LoVo (cell line): ENCODE results near the gene SERPINA7.
"Not testable (repeated sequence)": the region's sequence is repeated elsewhere in the genome, so short reads cannot be mapped to it uniquely, and the experiment has no call there.

Source experiments
- DNase-seq: peaks from one replicate; pipeline ENCODE4 v3.0.0-alpha.2; 2016; ENCODE audit warnings: low spot score

Gene SERPINA7, protein sequence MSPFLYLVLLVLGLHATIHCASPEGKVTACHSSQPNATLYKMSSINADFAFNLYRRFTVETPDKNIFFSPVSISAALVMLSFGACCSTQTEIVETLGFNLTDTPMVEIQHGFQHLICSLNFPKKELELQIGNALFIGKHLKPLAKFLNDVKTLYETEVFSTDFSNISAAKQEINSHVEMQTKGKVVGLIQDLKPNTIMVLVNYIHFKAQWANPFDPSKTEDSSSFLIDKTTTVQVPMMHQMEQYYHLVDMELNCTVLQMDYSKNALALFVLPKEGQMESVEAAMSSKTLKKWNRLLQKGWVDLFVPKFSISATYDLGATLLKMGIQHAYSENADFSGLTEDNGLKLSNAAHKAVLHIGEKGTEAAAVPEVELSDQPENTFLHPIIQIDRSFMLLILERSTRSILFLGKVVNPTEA

DNA sequence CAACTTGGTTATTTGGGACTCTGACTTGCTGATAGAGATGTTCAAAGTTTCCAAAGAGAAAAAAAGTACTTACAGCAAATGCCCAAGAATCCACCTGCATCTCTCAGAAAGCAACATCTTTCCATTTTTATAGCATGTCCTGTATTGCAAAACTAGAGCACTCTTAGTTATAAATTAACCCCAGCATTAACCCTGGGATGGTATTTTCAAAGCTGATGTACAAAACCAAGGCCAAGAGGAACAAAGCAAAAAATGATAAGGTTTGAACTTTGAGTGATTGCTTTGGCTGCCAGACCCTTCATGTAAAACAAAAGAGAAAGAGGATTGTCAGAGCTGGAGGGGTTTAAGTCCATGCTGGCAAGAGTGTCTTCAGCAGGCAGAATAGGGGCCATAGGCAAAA lies at the start of gene SERPINA7:
Gene SERPINA7 (minus strand): TSS at position 103 of the 400 bp plus-strand sequence. CDS start 1,669 bp downstream, outside the sequence.
- no peak for DNase-seq

GRCh38 chrX:106069048-106069447 lies 30.5 kb upstream of the SERPINA7 start:
- no peak for DNase-seq

DNA sequence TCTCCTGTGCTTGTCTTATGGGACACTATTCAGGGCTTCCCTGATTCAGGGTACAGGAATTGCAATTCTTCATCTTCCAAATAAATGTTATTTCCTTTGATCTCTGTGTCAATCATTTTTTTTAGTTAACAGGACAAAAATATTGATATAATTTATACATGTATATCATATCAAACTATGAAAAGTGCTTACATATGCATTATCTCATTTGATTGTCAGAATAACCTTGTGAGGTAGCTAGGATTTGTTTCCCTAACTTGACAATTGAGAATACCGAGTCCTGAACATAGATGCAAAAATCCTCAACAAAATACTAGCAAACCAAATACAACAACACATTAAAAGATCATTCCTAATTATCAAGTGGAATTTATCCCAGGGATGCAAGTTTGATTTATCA lies 11.5 kb upstream of the SERPINA7 start:
- no peak for DNase-seq

GRCh38 chrX:106042296-106042695 lies 3.8 kb upstream of the SERPINA7 start:
- DNase-seq: no peak

DNA sequence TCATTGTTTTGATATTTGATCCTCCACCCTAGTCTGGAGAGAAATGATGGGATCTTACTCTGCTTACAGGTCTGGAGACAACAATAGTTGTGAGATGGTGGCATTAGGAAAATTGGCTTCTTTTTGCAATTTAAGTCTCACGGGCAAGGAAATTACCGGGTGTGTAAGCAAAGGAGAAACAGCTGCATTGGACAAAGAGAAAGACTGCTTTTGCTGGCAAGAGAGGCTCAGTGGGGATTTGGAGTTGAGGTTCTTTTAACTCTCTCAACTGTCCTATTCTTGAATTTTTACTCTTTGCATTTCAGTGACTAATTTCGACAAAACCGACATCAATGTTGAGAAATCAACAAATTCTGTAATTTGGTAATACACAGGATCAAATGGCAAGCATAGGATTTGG lies 2.3 kb upstream of the SERPINA7 start:
- no peak for DNase-seq

GRCh38 chrX:106039920-106040319 lies 1.4 kb upstream of the SERPINA7 start:
- DNase-seq: no peak

- no peak for DNase-seq
Observed at GRCh38 chrX:106037835-106038473, 573 bp downstream of the SERPINA7 start.

- no peak for DNase-seq
Observed at GRCh38 chrX:106036716-106037115, 1.8 kb downstream of the SERPINA7 start.

- no peak for DNase-seq
Observed at GRCh38 chrX:106035064-106035463, 3.5 kb downstream of the SERPINA7 start.

GRCh38 chrX:106023947-106024346 lies 14.6 kb downstream of the SERPINA7 start:
- no peak for DNase-seq

- DNase-seq: no peak
Observed at GRCh38 chrX:106022238-106022637, 16.3 kb downstream of the SERPINA7 start.

DNA sequence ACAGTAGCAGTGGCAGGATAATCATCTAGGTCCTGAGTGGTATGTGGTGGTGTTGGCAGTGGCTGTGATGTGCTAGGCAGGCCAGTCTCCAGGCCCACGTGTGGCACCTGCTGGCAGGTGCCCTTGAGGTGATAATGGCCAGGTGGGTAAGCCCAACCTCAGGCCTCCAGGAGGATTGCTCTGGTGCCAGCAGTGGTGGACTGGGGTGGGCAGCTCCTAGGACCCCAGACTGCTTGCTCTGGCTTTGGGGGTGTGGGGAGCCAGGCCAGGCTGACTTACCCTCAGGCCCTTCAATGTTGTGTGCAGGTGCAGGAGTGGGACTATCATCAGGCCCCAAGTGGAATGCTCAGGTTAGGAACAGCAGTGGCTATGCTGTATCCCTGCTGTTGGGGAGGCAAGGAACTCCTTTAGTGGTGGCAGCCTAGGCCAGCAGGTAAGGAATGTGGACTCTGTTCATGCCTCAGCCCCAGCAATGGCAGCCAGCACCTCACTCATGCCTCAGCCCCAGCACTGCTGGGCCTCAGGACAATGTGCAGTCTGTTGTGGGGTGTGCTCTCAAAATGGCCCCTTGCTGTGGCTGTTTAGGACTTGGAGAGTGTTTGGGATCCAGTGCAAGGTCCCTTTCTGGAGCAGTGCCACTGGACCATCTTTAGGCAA lies 24.3 kb downstream of the SERPINA7 start:
- DNase-seq: no peak

DNA sequence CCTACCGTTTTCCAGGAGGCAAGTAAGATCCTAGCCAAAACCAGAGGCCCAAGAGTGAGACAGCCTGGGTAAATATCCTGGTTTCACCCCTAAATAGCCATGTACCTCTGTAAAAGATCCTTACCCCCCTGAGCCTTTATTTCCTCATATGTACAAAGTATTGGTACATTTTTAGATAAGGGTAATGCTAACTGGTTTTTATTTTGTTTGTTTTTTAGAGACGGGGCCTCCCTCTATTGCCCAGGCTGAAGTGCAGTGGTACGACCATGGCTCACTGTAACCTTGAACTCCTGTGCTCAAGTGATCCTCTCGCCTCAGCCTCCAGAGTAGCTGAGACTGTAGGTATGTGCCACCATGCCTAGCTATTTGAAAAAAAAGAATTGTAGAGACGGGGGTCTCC lies 29.4 kb downstream of the SERPINA7 start:
- DNase-seq: no peak

DNA sequence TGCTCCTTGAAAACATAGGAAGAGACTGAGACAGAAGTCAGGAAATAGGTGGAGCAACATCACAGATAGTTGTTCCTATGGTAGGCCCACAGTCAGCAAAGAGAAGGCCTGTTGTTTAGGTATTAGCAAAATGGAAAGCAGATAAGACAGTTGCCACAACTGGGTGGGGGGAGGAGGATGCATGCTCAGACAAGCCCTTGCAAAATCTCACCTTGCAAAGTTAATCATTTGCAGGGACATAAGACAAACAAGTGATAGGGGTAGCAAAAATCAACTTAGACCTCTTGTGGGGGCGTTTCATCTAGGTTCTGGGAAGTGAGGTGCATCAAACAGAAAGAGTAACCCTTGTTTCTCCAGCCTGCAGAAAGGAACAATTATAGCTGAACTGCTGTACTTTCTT lies 30.7 kb downstream of the SERPINA7 start:
- DNase-seq: no peak

DNA sequence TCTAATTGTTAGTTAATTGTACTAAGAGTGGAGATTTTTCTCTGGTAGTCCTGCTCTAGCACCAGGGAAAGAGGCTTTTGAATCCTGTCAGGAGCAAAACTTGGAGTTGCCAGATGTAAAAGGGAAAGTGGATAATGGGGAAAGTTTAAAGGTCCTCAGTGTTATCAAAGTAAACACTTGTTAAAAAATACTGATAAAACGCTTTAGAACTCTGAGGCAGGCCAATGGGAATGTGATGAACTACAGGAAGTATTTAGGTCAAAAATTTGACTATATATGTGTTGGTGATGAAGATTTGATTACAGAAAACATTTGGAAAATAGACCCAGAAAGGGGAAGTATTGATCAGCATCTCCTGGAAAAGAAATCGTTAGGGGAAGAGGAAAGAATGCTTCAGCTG lies 32.8 kb downstream of the SERPINA7 start:
- DNase-seq: no peak

GRCh38 chrX:106000609-106001008 lies 37.9 kb downstream of the SERPINA7 start:
- DNase-seq: not testable (repeated sequence)

DNA sequence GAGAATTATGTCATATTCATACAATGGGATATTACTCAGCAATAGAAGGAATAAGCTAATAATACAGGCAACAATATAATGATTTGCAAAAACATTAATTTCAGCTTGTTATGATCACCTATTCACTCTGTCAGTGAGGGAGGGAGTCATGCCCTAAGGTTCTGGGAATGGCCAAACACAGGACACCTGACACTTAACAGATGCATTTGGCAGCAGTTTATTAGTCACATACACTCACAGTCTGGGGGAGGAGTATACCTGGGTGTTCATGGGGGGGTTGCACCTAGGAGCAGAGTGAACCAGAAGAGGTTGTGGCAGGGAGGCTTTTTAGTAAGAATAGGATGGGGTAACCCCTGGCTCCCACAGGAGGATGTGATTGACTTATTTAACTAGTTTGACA lies 38.3 kb downstream of the SERPINA7 start:
- DNase-seq: no peak

DNA sequence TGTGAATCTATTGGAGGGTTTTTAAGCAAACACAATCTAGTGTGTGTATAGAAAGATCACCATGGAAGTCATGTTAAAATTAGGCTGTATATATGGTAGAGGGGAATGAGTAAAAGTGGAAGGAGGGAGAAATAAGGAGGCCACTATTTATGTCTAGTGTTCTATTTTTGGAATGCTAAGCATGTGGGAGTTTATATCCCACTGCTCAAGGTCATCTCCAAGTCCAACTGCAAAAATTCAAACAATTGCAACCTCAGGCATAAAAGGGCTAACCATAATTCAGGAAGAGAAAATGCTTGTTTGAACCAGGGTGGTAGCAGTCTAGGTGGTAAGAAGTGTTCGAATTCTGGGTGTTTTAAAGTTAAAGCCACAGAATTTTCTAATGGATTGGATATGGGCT lies 39.2 kb downstream of the SERPINA7 start:
- no peak for DNase-seq

DNA sequence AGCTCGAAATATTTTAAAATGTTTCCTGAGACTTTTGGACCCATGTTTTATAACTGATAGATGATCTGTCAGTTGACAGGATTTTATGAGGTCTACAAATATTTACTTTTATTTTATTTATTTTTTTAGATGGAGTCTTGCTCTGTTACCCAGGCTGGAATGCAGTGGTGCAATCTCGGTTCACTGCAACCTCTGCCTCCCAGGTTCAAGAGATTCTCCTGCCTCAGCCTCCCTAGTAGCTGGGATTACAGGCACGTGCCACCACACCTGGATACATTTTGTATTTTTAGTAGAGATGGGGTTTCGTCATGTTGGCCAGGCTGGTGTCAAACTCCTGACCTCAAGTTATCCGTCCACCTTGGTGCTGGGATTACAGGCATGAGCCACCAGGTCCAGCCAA lies 50.0 kb downstream of the SERPINA7 start:
- not testable (repeated sequence) for DNase-seq
